Measurements from ENCODE around the gene PPFIA4. TPM values are rescaled to one million over a fixed set of nuclear protein-coding genes. Genes with fewer than 3 reads are reported as not detected.

The PPFIA4 gene
- total RNA-seq, 1 donor from 2014 or later: 4.9 TPM

GRCh38 chr1:203078478-203078877 is 52.2 kb downstream of the PPFIA4 start:
- Mint-ChIP-seq H3K27ac (no peak overlapping the region), H3K36me3 (no peaks in the 10 kb centered on the region), H3K9me3 (no peaks in the 10 kb centered on the region), H3K4me1 (ENCODE audit: unreplicated experiment) (no peaks in the 10 kb centered on the region), H3K27me3 (peaks cover 75% of the 10 kb centered on the region), H3K4me3 (no peak overlapping the region)
- no peak for DNase-seq (ENCODE audit: extremely low spot score, unreplicated experiment)
- no peak for TF ChIP-seq CTCF (conservative IDR thresholded peaks at IDR 0.05)

GRCh38 chr1:203080456-203080855 is 54.2 kb downstream of the PPFIA4 start:
- no peak for TF ChIP-seq CTCF (conservative IDR thresholded peaks at IDR 0.05)
- Mint-ChIP-seq H3K9me3 (no peaks in the 10 kb centered on the region), H3K4me1 (ENCODE audit: unreplicated experiment) (no peaks in the 10 kb centered on the region), H3K27ac (no peak overlapping the region), H3K36me3 (no peaks in the 10 kb centered on the region), H3K4me3 (no peak overlapping the region), H3K27me3 (peaks cover 56% of the 10 kb centered on the region)
- no peak for DNase-seq (ENCODE audit: extremely low spot score, unreplicated experiment)

- H3K4me1 Mint-ChIP-seq (ENCODE audit: unreplicated experiment): peaks cover 6% of the 10 kb centered on the region
- H3K27me3 Mint-ChIP-seq: peaks cover 52% of the 10 kb centered on the region
- H3K4me3 Mint-ChIP-seq: no peak overlapping the region
- no peaks in the 10 kb centered on the region for H3K36me3 Mint-ChIP-seq
- H3K9me3 Mint-ChIP-seq: no peaks in the 10 kb centered on the region
- no peak for TF ChIP-seq CTCF (conservative IDR thresholded peaks at IDR 0.05)
- peak; percentile 39 for DNase-seq (ENCODE audit: extremely low spot score, unreplicated experiment)
- no peak overlapping the region for H3K27ac Mint-ChIP-seq
Observed at GRCh38 chr1:203081465-203082230, 55.4 kb downstream of the PPFIA4 start.

GRCh38 chr1:203082231-203082505 is 55.9 kb downstream of the PPFIA4 start:
- H3K27me3 Mint-ChIP-seq: peaks cover 51% of the 10 kb centered on the region
- no peak overlapping the region for H3K27ac Mint-ChIP-seq
- no peak overlapping the region for H3K4me3 Mint-ChIP-seq
- H3K9me3 Mint-ChIP-seq: no peaks in the 10 kb centered on the region
- H3K36me3 Mint-ChIP-seq: no peaks in the 10 kb centered on the region
- DNase-seq (ENCODE audit: extremely low spot score, unreplicated experiment): no peak
- no peak for TF ChIP-seq CTCF (conservative IDR thresholded peaks at IDR 0.05)
- peaks cover 11% of the 10 kb centered on the region for H3K4me1 Mint-ChIP-seq (ENCODE audit: unreplicated experiment)

- TF ChIP-seq CTCF (conservative IDR thresholded peaks at IDR 0.05): no peak
- Mint-ChIP-seq H3K36me3 (no peaks in the 10 kb centered on the region), H3K4me1 (ENCODE audit: unreplicated experiment) (peaks cover 16% of the 10 kb centered on the region), H3K9me3 (no peaks in the 10 kb centered on the region), H3K4me3 (no peak overlapping the region), H3K27me3 (peaks cover 48% of the 10 kb centered on the region), H3K27ac (no peak overlapping the region)
- DNase-seq (ENCODE audit: extremely low spot score, unreplicated experiment): peak; percentile 54
Observed at GRCh38 chr1:203082571-203083462, 56.5 kb downstream of the PPFIA4 start.
